ENCODE results near the gene LIPG.
"Not testable (repeated sequence)": the region's sequence is repeated elsewhere in the genome, so short reads cannot be mapped to it uniquely, and the experiment has no call there.

LIPG gene

DNA sequence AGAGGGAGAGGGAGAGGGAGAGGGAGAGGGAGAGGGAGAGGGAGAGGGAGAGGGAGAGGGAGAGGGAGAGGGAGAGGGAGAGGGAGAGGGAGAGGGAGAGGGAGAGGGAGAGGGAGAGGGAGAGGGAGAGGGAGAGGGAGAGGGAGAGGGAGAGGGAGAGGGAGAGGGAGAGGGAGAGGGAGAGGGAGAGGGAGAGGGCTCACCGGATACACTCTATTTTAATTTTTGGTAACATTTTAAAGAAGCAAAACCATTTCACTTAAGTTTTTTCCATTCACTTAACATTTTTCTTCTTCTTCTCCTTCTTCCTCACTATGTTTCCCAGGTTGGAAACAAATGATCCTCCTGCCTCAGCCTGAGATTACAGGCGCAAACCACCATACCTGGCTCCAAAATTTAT is 17.2 kb downstream of the LIPG start:
- not testable (repeated sequence) for DNase-seq

DNA sequence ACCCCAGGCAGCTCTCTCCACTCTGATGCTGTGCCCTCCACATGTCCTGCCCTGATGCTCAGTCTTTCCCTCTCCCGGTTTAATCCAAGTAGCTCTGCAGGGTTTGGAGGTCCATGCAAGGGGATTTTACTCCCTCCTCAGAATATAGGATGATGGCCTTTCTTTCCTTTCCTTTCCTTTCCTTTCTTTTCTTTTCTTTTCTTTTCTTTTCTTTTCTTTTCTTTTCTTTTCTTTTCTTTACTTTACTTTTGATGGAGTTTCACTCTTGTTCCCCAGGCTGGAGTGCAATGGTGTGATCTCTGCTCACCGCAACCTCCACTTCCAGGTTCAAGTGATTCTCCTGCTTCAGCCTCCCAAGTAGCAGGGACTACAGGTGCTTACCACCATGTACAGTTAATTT is 17.7 kb downstream of the LIPG start:
- not testable (repeated sequence) for DNase-seq

DNA sequence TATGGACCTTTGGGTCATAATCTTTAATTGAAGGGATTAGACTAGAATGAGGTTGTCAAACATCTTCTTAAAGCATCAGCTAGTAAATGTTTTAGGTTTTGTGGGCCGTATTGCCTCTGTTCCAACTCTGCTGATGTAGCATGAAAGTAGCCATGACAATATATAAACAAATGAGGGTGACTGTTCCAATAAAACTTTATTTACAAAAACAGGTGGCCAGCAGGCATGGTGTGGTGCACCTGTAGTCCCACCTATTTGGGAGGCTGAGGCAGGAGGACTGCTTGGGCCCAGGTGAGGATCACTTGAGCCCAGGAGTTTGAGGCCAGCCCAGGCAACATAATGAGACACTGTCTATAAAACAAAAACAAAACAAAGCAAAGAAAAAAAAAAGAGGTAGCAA is 18.4 kb downstream of the LIPG start:
- DNase-seq: no peak

DNA sequence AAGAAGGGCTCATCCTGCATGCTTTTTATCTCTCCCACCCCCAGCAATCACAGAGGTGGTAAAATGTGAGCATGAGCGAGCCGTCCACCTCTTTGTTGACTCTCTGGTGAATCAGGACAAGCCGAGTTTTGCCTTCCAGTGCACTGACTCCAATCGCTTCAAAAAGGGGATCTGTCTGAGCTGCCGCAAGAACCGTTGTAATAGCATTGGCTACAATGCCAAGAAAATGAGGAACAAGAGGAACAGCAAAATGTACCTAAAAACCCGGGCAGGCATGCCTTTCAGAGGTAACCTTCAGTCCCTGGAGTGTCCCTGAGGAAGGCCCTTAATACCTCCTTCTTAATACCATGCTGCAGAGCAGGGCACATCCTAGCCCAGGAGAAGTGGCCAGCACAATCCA is 19.5 kb downstream of the LIPG start:
- no peak for DNase-seq

DNA sequence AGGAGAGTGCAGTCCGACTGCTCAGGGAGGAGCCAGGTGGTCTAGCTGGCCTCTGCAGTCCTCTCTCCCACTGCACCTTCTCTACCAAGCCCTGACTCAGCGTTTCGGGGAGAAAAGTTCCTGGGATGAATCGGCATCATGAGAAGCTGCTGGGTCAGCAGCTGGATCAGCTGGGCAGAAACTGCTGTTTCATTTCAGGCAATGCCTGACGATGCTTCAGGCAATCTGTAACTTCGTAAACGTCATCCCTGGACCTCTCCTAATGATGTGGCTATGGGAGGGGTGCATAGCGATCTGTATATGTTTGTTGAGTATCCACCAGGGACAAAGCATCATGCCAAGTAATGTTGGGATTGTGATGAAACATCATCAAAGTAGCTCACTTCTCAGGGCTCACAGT is 20.7 kb downstream of the LIPG start:
- no peak for DNase-seq

DNA sequence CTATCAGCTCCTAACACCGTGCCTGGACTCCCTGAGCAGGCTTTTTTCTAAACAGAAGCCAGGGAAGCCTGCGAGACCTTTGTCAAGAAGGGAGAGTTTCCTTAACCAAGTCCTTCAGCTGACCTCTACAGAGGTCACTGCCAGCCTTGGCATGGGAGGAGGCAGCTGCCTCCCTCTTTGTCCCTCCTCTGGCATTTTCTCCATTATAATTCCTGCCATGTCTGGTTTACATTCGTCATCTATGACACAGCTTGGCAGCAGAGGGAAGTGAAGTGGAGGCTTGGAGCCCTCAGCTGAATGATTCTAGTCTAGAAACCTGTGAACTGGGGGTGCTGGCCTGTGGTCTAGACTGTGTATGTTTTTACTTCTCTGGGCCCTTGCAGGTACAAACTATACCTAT is 22.5 kb downstream of the LIPG start:
- DNase-seq: no peak

DNA sequence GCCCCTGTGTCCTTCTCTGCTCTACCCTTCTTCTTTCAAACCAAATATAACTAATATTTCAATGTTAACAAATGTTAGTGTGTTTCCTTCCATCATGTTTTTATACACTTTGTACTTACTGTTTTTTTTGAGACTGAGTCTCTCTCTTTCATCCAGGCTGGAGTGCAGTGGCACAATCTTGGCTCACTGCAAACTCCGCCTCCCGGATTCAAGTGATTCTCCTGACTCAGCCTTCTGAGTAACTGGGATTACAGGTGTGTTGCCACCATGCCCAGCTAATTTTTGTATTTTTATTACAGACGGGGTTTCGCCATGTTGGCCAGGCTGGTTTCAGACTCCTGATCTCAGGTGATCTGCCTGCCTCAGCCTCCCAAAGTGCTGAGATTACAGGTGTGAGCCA is 23.1 kb downstream of the LIPG start:
- not testable (repeated sequence) for DNase-seq

DNA sequence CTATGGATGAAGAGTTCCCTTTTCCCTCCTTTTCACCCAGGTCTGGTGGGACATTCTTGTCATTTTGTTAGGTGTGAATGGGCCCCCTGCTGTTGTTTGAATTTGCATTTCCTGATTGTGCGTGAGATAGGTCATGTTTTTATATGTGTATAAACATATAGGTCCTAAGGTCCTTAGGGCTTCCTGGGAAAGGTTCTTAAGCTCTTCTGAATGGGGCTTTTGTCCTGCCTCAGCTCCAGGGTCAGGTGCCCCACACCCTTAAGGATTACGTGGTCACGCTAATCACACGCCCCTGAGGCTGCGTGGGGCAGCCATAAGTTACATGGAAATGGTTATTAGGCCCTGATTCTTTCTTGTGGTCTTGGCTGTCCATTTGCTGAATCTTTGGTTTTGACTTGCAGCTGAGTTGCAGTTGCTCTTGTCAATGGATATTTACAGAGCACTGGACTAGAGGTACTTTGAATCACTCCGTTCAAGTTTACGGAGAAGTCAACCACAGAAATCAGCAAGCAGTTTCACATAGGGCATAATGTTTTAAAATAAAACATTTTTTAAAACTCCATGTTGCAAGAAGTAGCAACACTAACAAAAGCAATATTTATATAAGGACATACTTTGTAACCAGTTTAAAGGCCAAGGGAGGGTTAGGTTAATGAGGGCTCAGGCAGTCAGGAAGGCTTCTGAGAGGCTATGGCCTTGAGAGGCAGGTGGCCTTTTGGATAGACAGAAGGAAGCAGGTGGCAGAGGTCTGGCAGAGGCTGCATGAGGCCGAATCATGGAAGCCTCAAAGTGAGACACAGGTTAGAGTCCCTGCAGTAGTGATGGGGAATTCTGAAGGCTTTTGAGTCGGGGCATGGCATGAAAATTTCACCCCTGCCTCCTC is 24.2 kb downstream of the LIPG start:
- DNase-seq: no peak

DNA sequence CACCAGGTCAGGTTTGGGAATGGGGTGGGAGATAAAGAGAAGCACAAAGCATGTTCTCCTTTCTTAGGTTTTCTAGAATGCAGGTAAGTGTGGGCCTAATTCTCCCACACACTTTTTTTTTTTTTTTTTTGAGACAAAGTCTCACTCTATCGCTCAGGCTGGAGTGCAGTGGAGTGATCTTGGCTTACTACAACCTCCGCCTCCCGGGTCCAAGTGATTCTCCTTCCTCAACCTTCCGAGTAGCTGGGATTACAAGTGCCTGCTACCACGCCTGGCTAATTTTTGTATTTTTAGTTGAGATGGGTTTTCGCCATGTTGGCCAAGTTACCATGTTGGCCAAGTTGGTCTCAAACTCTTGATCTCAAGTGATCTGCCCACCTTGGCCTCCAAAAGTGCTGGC is 26.3 kb downstream of the LIPG start:
- DNase-seq: no peak

DNA sequence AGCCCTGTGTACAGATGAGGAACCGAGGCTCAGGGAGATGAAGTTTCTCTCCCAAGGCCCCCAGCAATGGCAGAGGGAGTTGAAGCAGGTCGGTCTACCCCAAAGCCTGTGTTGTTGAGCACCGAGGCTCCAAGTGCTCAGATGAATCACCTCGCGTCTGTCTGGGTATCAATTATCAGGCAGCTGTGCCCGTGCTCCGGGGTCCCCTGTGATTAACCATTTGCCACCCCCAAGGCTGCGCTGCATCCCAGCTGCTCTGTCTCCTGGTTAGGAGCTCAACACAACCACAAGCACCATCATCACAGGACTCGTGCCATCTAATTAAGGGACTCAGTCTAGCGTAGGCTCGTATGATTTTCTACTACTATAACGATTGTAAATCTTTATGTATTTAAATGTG is 27.1 kb downstream of the LIPG start:
- no peak for DNase-seq

DNA sequence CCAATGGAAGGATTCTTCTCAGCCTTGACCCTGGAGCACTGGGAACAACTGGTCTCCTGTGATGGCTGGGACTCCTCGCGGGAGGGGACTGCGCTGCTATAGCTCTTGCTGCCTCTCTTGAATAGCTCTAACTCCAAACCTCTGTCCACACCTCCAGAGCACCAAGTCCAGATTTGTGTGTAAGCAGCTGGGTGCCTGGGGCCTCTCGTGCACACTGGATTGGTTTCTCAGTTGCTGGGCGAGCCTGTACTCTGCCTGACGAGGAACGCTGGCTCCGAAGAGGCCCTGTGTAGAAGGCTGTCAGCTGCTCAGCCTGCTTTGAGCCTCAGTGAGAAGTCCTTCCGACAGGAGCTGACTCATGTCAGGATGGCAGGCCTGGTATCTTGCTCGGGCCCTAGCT is 28.8 kb downstream of the LIPG start:
- no peak for DNase-seq

DNA sequence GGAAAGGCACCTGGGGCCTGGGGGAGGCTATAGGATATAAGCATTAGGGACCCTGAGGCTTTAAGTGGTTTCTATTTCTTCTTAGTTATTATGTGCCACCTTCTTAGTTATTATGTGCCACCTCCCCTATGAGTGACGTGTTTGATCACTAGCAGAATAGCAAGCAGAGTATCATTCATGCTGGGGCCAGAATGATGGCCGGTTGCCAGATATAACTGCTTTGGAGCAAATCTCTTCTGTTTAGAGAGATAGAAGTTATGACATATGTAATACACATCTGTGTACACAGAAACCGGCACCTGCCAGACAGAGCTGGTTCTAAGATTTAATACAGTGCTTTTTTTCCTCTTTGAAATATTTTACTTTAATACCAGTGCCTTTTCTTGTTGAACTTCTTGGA is 29.4 kb downstream of the LIPG start:
- DNase-seq: no peak

DNA sequence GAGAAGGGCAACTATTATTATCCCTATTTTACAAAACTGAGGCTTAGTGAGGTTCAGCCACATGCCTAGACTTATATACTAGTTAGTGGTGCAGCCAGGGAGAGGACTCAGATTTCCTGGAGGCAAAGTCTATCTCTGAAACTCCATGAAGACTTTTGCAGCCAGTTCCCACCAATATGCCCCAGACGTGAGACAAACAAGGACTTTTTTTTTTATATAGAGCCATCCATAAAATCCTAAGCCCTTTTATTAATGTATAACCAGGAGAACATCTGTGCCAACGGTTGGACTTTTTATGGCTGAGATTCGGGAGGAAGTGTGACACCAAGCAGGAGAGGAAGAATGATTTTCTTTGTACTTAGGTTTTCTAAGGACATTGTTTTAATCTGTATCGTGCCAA is 29.9 kb downstream of the LIPG start:
- no peak for DNase-seq

DNA sequence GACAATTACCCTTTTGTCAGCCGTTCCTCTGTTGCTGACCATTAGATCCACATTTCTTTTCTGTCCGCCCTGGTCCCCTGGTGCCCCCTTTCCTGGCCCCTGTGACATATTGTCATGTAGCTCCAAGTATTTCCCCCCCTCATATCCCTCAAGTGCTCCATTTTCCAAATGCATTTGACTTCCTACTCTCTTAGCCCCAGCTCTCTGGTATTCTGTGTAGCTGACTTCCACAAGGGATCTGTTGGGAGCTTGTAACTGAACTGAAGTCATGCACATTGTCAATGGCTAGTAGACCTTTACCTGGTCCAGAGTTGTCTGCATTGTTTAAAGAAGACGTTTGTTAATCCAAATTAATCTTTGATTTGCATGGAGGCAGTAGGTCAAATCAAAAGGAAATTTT is 34.8 kb downstream of the LIPG start:
- no peak for DNase-seq

DNA sequence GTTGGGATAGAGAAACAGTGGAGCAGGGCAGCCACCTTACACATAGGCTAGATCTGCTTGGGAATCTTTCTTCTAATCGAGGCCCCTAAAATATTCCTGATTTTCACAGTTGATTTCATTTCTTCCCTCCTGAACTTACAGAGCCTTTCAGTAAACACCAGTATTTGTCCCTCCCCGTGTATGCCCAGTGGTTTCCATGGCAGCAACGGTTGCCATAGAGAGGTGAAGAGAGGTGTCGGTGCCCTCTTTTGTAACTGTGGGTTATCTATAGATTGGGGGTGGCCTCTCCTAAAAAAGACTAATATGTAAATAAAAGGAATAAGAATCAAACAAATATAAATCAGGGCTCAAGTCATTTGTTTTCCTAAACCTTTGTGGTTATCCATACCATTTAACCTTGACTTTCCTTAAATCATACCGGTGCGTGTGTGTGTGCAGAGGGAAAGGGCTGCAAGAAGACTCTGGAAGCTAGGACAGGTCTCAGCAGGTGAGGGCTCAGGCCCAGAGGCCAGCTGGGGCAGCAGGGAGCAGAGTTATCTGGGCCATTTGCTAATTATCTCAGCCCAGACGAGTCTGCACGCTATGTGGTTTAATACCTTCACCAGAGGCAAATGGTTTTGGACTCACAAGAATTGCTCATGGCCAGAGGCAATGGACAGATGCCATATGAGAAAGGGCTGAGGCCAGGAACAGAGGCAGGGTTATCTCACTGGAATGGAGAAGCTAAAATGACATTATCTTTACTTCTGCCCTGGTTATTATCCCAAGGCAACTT is 35.5 kb downstream of the LIPG start:
- DNase-seq: no peak

DNA sequence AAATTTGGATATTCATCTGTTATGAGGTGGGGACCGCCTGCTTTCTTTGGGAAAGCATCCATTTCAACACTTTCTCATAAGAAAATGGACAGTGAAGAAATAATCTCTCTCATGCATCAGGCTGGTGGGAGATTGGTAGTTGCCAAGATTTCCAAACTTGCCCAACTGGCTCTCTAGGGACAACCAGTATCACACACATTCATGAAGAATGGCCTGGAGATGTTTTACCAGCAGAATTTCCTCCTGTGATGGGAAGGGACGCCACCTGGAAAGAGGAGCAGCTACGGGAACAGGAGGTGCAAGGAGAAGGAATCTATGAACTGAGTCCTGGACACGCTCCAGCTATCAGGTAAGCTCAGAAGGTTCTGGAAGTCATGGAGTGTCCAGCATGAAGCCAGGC is 39.4 kb downstream of the LIPG start:
- no peak for DNase-seq

DNA sequence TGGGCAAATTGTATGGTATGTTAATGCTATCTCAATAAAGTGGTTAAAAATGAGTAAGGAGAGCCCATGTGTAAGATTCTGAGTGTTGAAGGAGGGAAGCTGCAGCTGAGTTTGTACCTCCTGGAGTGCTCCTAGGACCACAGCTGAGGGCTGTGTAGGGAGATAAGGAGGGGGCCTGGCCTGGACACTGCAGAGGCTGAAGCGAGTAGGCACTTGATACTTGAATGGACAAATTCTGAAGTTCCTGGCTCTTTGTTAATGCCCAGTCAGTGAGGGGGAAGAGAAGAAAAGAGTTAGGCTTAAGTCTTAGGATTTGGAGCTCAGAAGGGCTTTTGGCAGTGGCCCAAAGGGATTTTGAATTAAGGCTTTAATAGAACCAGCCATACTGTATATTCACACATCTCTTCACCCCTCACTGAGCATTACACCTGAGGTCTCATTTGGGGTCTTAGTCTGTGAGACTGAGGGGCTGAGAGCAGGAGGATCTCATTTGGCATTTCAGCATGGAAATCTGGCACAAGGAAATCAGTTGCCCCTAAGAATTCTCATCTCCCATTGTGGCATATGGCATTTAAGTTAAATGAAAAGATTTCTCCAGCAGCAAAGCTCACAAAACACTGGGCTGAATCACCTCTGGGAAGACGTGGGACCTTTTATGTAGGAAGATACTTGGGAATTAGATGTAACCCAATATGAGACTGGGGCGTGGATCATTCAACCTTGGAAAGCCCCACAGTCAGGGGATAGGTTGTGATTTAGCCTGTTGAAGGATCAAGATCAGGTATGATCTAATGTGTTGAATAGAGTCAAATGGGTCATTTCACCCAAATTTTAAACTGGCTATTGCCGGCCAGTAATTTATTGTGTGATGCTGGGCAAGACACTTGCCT is 46.8 kb downstream of the LIPG start:
- DNase-seq: no peak

DNA sequence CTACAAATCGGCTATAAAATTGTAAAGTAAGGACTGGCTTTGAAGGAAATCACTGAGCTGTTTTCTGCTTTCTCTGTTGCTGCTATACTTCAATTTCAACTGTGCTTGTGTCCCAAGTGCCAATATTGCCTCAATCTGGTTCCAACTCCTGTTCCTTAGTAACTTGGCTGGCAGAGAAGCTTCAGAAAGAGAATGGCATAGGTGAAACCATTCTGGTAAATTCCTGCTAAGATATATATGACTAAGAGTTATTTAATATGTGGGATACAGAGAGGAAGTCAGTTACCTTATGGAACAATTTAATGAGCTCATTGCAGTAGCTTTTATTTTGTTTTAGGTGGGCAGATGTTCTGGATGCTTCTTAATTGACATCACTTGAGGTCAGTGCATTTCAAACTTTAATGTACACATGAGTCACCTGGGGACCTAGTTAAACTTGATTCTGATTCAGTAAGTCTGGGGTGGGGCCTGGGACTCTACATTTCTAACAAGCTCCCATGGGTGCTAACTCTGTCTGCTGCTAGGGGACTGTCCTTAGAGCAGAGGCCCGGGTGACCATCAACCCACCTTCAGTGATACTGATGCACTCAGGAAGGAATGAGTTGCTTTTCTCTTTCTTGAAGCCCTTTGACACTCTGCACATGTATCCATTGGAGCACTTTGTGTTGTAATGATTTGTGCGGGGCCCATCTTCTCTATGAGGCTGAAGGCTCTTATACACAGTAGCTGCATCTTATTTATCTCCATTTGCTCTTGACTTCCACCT is 47.6 kb downstream of the LIPG start:
- DNase-seq: no peak

DNA sequence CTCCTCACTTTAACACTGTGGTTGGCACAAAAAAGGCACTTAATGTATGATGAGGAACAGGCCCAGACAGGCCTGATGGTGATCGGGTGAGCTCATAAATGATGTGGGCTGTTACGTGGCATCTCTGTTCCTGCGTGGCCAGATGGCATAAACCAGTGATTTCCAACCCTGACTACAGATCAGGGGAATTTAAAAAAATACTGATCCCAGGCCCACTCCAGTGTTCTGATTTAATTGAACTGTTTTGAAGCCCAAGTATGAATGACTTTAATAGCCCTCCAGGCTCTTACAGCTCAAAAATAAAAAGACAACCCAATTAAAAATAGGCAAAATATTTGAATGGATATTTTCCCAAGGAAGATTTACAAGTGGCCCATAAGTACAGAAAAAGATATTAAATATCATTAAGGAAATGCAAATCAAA is 48.2 kb downstream of the LIPG start:
- no peak for DNase-seq

DNA sequence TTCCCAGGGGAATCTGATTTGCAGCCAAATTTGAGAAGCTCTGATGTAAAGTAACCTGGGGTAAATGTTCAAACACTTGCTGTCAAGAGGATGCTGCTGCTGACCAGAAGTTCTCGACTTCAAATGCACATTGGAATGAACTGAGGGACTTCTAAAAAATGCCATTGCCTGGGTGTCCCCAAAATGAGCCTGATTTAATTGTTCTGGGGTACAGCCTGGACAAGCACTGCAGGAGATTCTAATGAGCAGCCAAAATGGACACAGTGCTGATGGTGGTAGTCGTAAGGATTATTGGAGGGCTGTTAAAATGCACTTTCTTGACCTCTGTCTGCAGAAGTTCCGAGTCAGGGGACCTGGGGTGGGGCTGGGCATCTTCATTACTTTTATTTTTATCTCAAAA is 49.5 kb downstream of the LIPG start:
- no peak for DNase-seq

DNA sequence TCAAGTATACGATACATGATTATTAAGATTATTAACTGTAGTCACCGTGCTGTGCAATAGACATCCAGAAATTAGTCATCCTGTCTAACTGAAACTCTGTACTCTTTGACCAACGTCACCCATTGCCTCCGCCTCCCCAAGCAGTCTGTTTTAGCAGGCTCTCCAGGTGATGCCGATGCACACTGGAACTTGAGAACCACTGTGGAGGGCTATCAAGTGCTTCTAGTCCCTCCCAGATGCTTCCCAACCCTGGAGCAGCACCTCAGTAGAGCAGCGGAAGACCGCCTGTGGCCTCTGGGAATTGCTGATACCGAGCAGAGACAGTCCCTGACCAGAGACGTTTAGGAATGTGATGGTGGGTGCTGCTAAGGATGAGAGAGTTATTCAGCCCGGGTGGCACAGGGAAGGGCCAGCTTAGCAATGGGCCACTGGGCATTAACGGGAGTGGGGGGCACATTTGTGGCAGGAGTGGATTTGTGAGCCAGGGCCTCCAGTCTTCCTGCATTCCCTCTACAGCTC is 50.7 kb downstream of the LIPG start:
- DNase-seq: no peak

DNA sequence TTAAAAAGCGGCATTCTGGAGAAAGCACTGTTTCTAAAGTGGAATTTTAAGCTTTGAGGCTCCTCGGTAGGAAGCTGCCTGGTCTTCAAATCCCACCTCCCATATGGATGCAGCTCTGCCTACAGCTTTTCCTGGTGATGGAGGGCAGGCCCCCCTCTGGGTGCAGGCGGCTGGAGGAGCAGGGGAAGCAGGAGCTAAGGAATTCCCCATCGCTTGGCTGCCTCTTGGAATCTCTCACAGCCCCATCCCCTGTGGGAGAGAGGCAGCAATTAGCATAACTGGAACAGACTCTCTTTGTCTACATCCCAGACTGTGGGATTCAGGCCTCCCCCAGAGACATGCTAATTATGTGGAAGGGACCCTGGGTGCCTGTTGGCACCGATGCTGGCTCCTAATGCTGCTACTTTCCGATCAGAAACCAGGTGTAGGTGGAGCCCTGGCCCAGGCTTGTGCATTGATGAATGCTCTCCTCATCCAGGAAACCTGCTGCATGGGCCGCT is 51.3 kb downstream of the LIPG start:
- DNase-seq: peak; percentile 27
